ENCODE data around the gene CRIP3. TPM values are rescaled to one million over a fixed set of nuclear protein-coding genes. Genes with fewer than 3 reads are reported as not detected.

The CRIP3 gene
- total RNA-seq, 2 donors from 2014 or later = 1.5 TPM; not detected in 1

DNA sequence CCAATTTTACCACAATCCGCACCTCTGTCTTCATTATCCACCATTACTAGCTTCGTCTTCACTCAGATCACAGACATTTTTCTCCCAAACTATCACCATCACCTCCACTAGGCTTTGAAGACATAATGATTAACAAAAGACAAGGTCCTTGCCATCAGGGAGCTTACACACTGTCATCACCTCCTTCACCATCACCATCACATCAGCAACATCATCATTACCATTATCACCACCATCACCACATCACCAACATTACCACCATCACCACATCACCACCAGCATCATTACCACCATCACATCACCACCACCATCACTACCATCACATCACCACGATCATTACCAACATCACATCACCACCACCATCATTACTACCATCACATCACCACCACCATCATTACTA is 14.9 kb downstream of the CRIP3 start:
- H3K27me3 ChIP-seq = no peaks in the 10 kb centered on the region
- TF ChIP-seq, protein P1, sequence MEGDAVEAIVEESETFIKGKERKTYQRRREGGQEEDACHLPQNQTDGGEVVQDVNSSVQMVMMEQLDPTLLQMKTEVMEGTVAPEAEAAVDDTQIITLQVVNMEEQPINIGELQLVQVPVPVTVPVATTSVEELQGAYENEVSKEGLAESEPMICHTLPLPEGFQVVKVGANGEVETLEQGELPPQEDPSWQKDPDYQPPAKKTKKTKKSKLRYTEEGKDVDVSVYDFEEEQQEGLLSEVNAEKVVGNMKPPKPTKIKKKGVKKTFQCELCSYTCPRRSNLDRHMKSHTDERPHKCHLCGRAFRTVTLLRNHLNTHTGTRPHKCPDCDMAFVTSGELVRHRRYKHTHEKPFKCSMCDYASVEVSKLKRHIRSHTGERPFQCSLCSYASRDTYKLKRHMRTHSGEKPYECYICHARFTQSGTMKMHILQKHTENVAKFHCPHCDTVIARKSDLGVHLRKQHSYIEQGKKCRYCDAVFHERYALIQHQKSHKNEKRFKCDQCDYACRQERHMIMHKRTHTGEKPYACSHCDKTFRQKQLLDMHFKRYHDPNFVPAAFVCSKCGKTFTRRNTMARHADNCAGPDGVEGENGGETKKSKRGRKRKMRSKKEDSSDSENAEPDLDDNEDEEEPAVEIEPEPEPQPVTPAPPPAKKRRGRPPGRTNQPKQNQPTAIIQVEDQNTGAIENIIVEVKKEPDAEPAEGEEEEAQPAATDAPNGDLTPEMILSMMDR (IDR thresholded peaks at IDR 0.05) = no peak
- H3K9me3 ChIP-seq = no peaks in the 10 kb centered on the region
- no peaks in the 10 kb centered on the region for H3K4me1 ChIP-seq
- no peaks in the 10 kb centered on the region for H3K36me3 ChIP-seq
- H3K4me3 ChIP-seq = no peak overlapping the region
- no peak overlapping the region for H3K27ac ChIP-seq
- DNase-seq (ENCODE audit: low spot score) = no peak

DNA sequence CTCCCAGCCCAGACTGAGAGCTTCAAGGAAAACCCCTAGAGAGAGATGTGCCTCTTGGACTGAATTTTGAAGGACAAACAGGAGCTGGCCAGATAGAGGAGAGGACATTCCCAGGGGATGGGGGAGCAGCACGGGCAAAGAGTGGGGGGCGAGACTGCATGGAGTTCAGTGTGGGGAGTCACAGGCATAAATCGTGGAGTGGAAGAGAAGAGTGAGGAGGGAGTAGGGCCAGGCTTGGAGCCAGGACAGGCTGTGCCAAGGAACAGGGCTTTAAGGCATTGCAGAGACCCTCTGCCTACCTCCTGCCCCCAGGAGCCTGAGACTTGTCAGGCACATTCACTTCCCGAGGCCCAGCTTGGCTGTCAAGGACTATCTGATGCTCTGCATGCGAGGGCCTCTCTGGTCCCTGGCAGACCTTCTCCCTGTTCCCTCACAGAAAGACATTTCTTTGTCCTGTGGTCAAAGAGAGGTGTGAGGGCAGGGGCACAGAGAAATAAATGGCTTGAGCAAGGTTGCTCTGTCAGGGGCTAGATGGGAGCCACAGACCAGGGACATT is 15.8 kb downstream of the CRIP3 start:
- H3K4me3 ChIP-seq = no peak overlapping the region
- H3K36me3 ChIP-seq = no peaks in the 10 kb centered on the region
- no peak for DNase-seq (ENCODE audit: low spot score)
- no peaks in the 10 kb centered on the region for H3K27me3 ChIP-seq
- no peak overlapping the region for H3K27ac ChIP-seq
- no peaks in the 10 kb centered on the region for H3K9me3 ChIP-seq
- H3K4me1 ChIP-seq = no peaks in the 10 kb centered on the region
- TF ChIP-seq, protein P1 (IDR thresholded peaks at IDR 0.05) = no peak

- DNase-seq (ENCODE audit: low spot score) = no peak
- TF ChIP-seq, protein P1 (IDR thresholded peaks at IDR 0.05) = no peak
- no peak overlapping the region for H3K4me3 ChIP-seq
- no peaks in the 10 kb centered on the region for H3K9me3 ChIP-seq
- H3K36me3 ChIP-seq = no peaks in the 10 kb centered on the region
- H3K27ac ChIP-seq = no peak overlapping the region
- H3K27me3 ChIP-seq = no peaks in the 10 kb centered on the region
- no peaks in the 10 kb centered on the region for H3K4me1 ChIP-seq
Observed at GRCh38 chr6:43292341-43292740, 16.3 kb downstream of the CRIP3 start.

DNA sequence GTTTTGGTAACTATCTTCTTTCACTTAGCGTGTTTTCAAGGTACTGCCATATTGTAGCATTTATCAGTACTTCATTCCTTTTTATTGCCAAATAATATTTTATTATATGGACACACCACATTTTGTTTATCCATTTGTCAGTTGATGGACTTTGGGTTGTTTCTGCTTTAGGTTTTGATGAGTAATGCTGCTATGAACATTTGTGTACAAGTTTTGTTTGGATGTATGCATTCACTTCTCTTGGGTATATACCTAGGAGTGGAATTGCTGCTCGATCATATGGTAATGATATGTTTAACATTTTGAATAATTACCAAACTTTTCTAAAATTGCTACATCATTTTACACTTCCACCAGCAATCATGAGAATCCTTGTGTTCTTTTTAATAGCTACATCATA is 16.9 kb downstream of the CRIP3 start:
- Histone ChIP-seq H3K36me3 (no peaks in the 10 kb centered on the region), H3K4me1 (no peaks in the 10 kb centered on the region), H3K4me3 (no peak overlapping the region), H3K9me3 (no peaks in the 10 kb centered on the region), H3K27me3 (no peaks in the 10 kb centered on the region), H3K27ac (no peak overlapping the region)
- DNase-seq (ENCODE audit: low spot score) = no peak
- TF ChIP-seq, protein P1 (IDR thresholded peaks at IDR 0.05) = no peak

GRCh38 chr6:43290905-43291355 is 17.7 kb downstream of the CRIP3 start:
- no peak overlapping the region for H3K27ac ChIP-seq
- TF ChIP-seq, protein P1 (IDR thresholded peaks at IDR 0.05) = no peak
- H3K27me3 ChIP-seq = no peaks in the 10 kb centered on the region
- DNase-seq (ENCODE audit: low spot score) = no peak
- no peaks in the 10 kb centered on the region for H3K36me3 ChIP-seq
- H3K9me3 ChIP-seq = no peaks in the 10 kb centered on the region
- no peak overlapping the region for H3K4me3 ChIP-seq
- H3K4me1 ChIP-seq = no peaks in the 10 kb centered on the region

GRCh38 chr6:43290339-43290904 is 18.2 kb downstream of the CRIP3 start:
- Histone ChIP-seq H3K9me3 (no peaks in the 10 kb centered on the region), H3K27ac (no peak overlapping the region)
- no peak for DNase-seq (ENCODE audit: low spot score)

More at GRCh38 chr6:43290339-43290904, 18.2 kb downstream of the CRIP3 start:
- no peak overlapping the region for H3K4me3 ChIP-seq
- no peaks in the 10 kb centered on the region for H3K27me3 ChIP-seq
- no peaks in the 10 kb centered on the region for H3K4me1 ChIP-seq
- TF ChIP-seq, protein P1 (IDR thresholded peaks at IDR 0.05) = no peak
- H3K36me3 ChIP-seq = no peaks in the 10 kb centered on the region

All from right atrium auricular region (tissue), 2 donors.